Osteoblast (primary cell): Measurements from ENCODE around the gene NUP62. TPM values are rescaled to one million over a fixed set of nuclear protein-coding genes. Genes with fewer than 3 reads are reported as not detected.

Experiments used
- DNase-seq: peaks from one replicate; pipeline ENCODE4 v3.0.0; 2011; ENCODE audit warnings: low spot score, mixed read lengths; ENCODE audit not compliant: insufficient read length; ENCODE audit errors: missing footprints
- H2AFZ ChIP-seq: 2 replicates; pipeline ENCODE4 v1.6.0; 2011; ENCODE audit warnings: mild to moderate bottlenecking, low read length
- H3K27ac ChIP-seq: 2 replicates; pipeline ENCODE4 v1.5.1; 2011; ENCODE audit warnings: mild to moderate bottlenecking, low read depth, low read length, moderate library complexity
- H3K27me3 ChIP-seq: 2 replicates; pipeline ENCODE4 v1.6.0; 2012; ENCODE audit warnings: mild to moderate bottlenecking, control low read depth, inconsistent platforms, low read length, moderate library complexity; ENCODE audit not compliant: insufficient read depth
- H3K36me3 ChIP-seq: 2 replicates; pipeline ENCODE4 v1.5.1; 2011; ENCODE audit warnings: mild to moderate bottlenecking, low read length, control low read depth, moderate library complexity; ENCODE audit not compliant: insufficient read depth
- H3K4me1 ChIP-seq: 2 replicates; pipeline ENCODE4 v1.5.1; 2011; ENCODE audit warnings: mild to moderate bottlenecking, low read length, control low read depth, moderate library complexity; ENCODE audit not compliant: insufficient read depth
- H3K4me2 ChIP-seq: 2 replicates; pipeline ENCODE4 v1.6.0; 2011; ENCODE audit warnings: mild to moderate bottlenecking, low read length; ENCODE audit not compliant: insufficient read depth
- H3K4me3 ChIP-seq: fragments of 200-600 bp; sonication (generic); 3 replicates; pipeline ENCODE4 v1.5.1; 2012; ENCODE audit warnings: mild to moderate bottlenecking, low read length, inconsistent platforms; ENCODE audit not compliant: insufficient read depth
- H3K79me2 ChIP-seq: 2 replicates; pipeline ENCODE4 v1.6.0; 2012; ENCODE audit warnings: mild to moderate bottlenecking, low read length, control low read depth, inconsistent platforms; ENCODE audit not compliant: insufficient read depth
- H3K9me3 ChIP-seq: 2 replicates; pipeline ENCODE4 v1.5.1; 2011; ENCODE audit warnings: low read depth, low read length, control low read depth
- H4K20me1 ChIP-seq: 2 replicates; pipeline ENCODE4 v1.6.0; 2012; ENCODE audit warnings: mild to moderate bottlenecking, low read length, control low read depth; ENCODE audit not compliant: insufficient read depth
- total RNA-seq: library from RNA; depleted of rRNA; stranded (reverse); fragments of >200 nt; gene quantifications from 2 replicates; pipeline ENCODE4 v1.2.3, GENCODE V29; 2012
- TF ChIP-seq, protein P1 (sequence below): IDR thresholded peaks from 2 replicates; pipeline ENCODE4 v1.5.1; 2011; ENCODE audit warnings: mild to moderate bottlenecking, low read depth, low read length, moderate library complexity; ENCODE audit errors: extremely low read depth

Gene NUP62
- total RNA-seq, 1 donor: 22.8 TPM

DNA sequence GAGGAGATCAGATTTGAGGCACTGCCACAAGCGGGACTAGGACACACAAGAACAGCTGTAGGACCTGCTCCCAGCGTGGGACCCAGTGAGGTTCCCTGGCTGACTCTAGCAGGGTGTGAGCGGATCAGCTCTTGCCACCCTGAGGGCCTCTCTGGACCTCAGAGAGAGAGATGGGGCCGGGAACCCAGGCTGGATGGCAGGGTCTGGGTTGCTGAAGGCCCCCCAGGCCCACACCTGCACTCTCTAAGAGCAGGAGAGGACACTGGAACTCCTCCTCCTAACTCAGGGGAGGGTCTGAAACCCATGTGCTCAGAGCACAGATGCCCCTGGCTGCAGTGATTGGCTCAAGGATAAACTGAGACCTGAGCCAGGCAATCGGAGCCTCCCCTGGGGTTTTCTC is 19.1 kb downstream of the NUP62 start:
- TF ChIP-seq, protein P1, sequence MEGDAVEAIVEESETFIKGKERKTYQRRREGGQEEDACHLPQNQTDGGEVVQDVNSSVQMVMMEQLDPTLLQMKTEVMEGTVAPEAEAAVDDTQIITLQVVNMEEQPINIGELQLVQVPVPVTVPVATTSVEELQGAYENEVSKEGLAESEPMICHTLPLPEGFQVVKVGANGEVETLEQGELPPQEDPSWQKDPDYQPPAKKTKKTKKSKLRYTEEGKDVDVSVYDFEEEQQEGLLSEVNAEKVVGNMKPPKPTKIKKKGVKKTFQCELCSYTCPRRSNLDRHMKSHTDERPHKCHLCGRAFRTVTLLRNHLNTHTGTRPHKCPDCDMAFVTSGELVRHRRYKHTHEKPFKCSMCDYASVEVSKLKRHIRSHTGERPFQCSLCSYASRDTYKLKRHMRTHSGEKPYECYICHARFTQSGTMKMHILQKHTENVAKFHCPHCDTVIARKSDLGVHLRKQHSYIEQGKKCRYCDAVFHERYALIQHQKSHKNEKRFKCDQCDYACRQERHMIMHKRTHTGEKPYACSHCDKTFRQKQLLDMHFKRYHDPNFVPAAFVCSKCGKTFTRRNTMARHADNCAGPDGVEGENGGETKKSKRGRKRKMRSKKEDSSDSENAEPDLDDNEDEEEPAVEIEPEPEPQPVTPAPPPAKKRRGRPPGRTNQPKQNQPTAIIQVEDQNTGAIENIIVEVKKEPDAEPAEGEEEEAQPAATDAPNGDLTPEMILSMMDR: no peak
- Histone ChIP-seq H3K79me2 (peaks cover 28% of the 10 kb centered on the region), H3K27ac (no peak overlapping the region), H3K4me2 (no peak overlapping the region), H3K27me3 (no peaks in the 10 kb centered on the region), H3K4me3 (no peak overlapping the region), H3K36me3 (peaks cover 46% of the 10 kb centered on the region), H4K20me1 (peaks cover 32% of the 10 kb centered on the region), H2AFZ (no peak overlapping the region), H3K9me3 (no peaks in the 10 kb centered on the region), H3K4me1 (peaks cover 3% of the 10 kb centered on the region)
- DNase-seq: peak; percentile 66

DNA sequence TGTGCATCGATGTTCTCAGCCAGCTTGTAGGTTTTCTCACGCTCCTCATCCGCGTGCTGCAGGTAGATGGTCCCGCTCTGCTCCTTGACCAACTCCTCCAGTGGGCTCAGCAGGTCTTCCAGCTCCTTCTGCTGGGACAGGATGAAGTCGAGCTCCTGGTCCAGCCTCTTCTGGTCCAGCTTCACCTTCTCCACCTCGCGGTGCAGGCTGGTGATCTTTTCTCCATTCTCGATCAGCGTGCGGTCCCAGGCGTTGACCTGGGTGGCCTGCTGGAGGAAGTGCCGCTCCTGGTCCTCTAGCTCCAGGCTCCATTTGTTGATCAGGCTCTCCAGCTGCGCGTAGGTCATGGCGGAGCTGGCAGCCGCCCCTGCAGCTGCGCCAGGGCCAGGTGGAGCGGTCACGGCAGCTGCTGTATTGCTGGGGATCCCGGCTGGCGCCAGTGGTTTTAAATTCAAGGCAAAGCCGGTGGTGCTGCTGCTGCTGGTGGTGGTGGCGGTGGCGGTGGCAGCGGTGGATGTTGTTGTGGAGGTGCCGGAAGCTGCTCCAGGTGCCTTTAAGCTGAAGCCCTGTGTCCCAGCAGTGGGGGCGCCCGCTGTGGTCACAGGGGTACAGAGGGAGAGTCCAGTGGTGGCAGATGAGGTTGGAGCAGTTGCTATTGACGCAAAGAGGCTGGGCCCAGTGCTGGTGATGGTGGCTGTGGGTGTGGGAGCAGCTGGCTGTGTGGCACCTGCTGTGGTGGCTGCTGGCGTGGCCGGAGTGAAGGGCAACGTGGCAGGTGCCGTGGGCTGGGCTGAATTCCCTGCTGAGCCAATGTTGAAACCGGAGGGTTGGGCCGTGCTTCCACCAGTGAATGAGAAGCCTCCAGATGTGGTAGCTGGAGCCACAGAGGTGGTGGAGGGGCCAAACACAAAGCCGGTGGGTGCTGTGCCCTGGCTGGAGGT is 20.6 kb downstream of the NUP62 start:
- H4K20me1 ChIP-seq: peaks cover 29% of the 10 kb centered on the region
- H3K4me3 ChIP-seq: no peak overlapping the region
- H3K9me3 ChIP-seq: no peaks in the 10 kb centered on the region
- peaks cover 38% of the 10 kb centered on the region for H3K36me3 ChIP-seq
- no peak overlapping the region for H2AFZ ChIP-seq
- H3K27me3 ChIP-seq: no peaks in the 10 kb centered on the region
- peak; percentile 29 for DNase-seq
- H3K4me2 ChIP-seq: no peak overlapping the region
- peaks cover 3% of the 10 kb centered on the region for H3K4me1 ChIP-seq
- TF ChIP-seq, protein P1: no peak
- H3K79me2 ChIP-seq: peaks cover 18% of the 10 kb centered on the region
- H3K27ac ChIP-seq: no peak overlapping the region

DNA sequence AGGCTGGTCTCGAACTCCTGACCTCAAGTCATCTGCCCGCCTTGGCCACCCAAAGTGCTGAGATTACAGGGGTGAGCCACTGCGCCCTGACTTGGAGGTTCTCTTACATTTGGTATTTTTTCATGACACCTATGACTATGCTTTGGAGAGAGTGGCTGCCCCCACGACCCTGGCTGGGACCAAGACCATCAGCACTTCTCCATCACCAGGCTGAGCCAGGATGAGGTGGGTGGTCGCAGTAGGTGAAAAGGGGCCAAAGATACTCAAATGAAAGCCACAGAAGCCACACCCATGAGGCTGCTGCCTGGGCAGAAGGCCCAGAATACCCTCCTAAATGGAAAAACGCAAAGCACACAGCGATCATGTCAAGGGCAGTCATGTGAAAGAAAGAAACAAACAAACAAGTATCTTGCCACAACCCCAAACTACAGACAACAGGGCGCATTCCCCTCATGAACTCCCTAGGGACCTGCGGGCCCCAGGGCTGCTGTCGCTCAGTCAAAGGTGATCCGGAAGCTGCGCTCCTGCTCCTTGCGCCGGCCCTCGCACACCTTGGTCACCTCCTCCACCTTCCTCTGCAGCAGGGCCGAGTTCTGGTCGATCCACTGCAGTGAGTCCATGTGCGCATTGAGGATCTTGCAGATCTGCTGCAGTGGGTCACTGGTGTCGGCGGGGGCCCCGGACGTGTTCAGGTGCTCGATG is 21.4 kb downstream of the NUP62 start:
- Histone ChIP-seq H3K36me3 (peaks cover 30% of the 10 kb centered on the region), H3K9me3 (no peaks in the 10 kb centered on the region)

More for the DNA sequence above, 21.4 kb downstream of the NUP62 start:
- peaks cover 3% of the 10 kb centered on the region for H3K4me1 ChIP-seq
- H3K27me3 ChIP-seq: no peaks in the 10 kb centered on the region
- no peak overlapping the region for H2AFZ ChIP-seq
- peaks cover 11% of the 10 kb centered on the region for H3K79me2 ChIP-seq
- H3K4me3 ChIP-seq: no peak overlapping the region
- H3K4me2 ChIP-seq: no peak overlapping the region
- TF ChIP-seq, protein P1: no peak
- no peak overlapping the region for H3K27ac ChIP-seq
- peak; percentile 38 for DNase-seq
- H4K20me1 ChIP-seq: peaks cover 24% of the 10 kb centered on the region
